ENCODE data around the gene APOA5. TPM values are rescaled to one million over a fixed set of nuclear protein-coding genes. Genes with fewer than 3 reads are reported as not detected.

The APOA5 gene
- total and polyA plus RNA-seq, 9 of the 15 experiments (the other 6 are each of a cell fraction or from before 2014, with no cell fraction given) = not detected

DNA sequence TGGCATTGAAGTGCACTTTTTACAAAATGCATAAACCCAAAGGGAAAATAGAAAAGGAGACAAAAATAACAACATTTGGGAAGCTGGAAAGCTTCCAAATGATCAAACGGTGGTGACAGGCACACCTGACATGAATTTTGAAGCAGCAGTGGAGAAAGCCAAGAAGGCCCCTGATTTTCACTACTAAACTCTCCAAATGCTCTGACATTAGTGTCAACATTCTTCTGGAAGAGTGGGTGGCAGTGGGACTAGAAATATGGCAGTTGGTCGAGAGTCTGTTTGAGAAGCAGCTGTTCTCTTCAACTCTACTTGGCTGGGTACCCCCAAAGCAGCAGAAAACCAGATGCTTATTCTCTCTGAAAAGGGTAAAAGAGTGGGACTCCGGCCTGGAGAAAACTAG lies 12.3 kb upstream of the APOA5 start:
- no peak overlapping the region for H3K9ac ChIP-seq (ENCODE audit: insufficient read depth in 1 of 2, low read depth in 2 of 2, low read length in 2 of 2)
- no peaks in the 10 kb centered on the region for H3K36me3 ChIP-seq (ENCODE audit: control insufficient read depth, insufficient read depth, low read length)
- no peak overlapping the region for H3K4me2 ChIP-seq (ENCODE audit: insufficient read depth, low read length)
- H3K4me3 ChIP-seq = no peak overlapping the region
- ATAC-seq (no peak), FAIRE-seq (no peak), DNase-seq (ENCODE audit: extremely low read depth in 1 of 4, low spot score in 3 of 4) (no peak)
- H3K79me2 ChIP-seq (ENCODE audit: control insufficient read depth, insufficient read depth, low read length) = no peaks in the 10 kb centered on the region
- in situ Hi-C loops (cut with MboI) = no loop called here
- no peak overlapping the region for H3K27ac ChIP-seq (ENCODE audit: extremely low read depth, low read depth, low read length)
- no peaks in the 10 kb centered on the region for H3K9me1 ChIP-seq (ENCODE audit: control insufficient read depth, insufficient read depth, low read length)
- H3K9me3 ChIP-seq (replicated peaks; ENCODE audit: control insufficient read depth, insufficient read depth, low read depth, low read length) = no peaks in the 10 kb centered on the region
- H4K20me1 ChIP-seq (replicated peaks; ENCODE audit: control insufficient read depth, insufficient read depth, low read length) = no peaks in the 10 kb centered on the region; the same call in 1 of the 2 replicates
- H3K4me1 ChIP-seq (replicated peaks in 1 of 2; ENCODE audit: control insufficient read depth in 2 of 2, insufficient read depth in 2 of 2, low read length in 2 of 2) = no peaks in the 10 kb centered on the region
- ChIA-PET POLR2A (no interaction called here), CTCF (ENCODE audit: low intra/inter-chr PET ratio) (no interaction called here)
- intact Hi-C loops (cut with micrococcal nuclease) = no loop called here
- BruUV-seq (replicated peaks) = no TSS peak
- H2AFZ ChIP-seq (ENCODE audit: low read depth, low read length) = no peak overlapping the region
- WGBS (ENCODE audit: insufficient coverage, low coverage, missing lambda C conversion rate) = 4% methylated on average over 3 of the region's 3 CpGs
- peaks cover 4 to 14% of the 10 kb centered on the region in 2 experiments; a peak in 3 of 5 replicates for H3K27me3 ChIP-seq (ENCODE audit: control insufficient read depth in 2 of 2, insufficient read depth in 2 of 2, low read length in 2 of 2)
- TF ChIP-seq, protein P1, sequence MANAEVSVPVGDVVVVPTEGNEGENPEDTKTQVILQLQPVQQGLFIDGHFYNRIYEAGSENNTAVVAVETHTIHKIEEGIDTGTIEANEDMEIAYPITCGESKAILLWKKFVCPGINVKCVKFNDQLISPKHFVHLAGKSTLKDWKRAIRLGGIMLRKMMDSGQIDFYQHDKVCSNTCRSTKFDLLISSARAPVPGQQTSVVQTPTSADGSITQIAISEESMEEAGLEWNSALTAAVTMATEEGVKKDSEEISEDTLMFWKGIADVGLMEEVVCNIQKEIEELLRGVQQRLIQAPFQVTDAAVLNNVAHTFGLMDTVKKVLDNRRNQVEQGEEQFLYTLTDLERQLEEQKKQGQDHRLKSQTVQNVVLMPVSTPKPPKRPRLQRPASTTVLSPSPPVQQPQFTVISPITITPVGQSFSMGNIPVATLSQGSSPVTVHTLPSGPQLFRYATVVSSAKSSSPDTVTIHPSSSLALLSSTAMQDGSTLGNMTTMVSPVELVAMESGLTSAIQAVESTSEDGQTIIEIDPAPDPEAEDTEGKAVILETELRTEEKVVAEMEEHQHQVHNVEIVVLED (CRISPR knock-in tag; IDR thresholded peaks at IDR 0.05) = no peak
- TF ChIP-seq HDAC2 (IDR thresholded peaks at IDR 0.05) (no peak), GATA2 (CRISPR knock-in tag; IDR thresholded peaks at IDR 0.05) (no peak), ZNF695 (CRISPR knock-in tag; IDR thresholded peaks at IDR 0.05) (no peak), TAL1 (IDR thresholded peaks at IDR 0.05) (no peak), MEIS2 (IDR thresholded peaks at IDR 0.05; ENCODE audit: partially characterized antibody) (no peak), ARHGAP35 (IDR thresholded peaks at IDR 0.05; ENCODE audit: partially characterized antibody) (no peak), MTA3 (IDR thresholded peaks at IDR 0.05; ENCODE audit: borderline replicate concordance) (no peak), HDAC8 (tag; IDR thresholded peaks at IDR 0.05) (no peak), HMG20B (CRISPR knock-in tag; IDR thresholded peaks at IDR 0.05) (no peak), RNF2 (IDR thresholded peaks at IDR 0.05) (no peak), NBN (IDR thresholded peaks at IDR 0.05; ENCODE audit: low read depth) (no peak)
- TF ChIP-seq, protein P2, sequence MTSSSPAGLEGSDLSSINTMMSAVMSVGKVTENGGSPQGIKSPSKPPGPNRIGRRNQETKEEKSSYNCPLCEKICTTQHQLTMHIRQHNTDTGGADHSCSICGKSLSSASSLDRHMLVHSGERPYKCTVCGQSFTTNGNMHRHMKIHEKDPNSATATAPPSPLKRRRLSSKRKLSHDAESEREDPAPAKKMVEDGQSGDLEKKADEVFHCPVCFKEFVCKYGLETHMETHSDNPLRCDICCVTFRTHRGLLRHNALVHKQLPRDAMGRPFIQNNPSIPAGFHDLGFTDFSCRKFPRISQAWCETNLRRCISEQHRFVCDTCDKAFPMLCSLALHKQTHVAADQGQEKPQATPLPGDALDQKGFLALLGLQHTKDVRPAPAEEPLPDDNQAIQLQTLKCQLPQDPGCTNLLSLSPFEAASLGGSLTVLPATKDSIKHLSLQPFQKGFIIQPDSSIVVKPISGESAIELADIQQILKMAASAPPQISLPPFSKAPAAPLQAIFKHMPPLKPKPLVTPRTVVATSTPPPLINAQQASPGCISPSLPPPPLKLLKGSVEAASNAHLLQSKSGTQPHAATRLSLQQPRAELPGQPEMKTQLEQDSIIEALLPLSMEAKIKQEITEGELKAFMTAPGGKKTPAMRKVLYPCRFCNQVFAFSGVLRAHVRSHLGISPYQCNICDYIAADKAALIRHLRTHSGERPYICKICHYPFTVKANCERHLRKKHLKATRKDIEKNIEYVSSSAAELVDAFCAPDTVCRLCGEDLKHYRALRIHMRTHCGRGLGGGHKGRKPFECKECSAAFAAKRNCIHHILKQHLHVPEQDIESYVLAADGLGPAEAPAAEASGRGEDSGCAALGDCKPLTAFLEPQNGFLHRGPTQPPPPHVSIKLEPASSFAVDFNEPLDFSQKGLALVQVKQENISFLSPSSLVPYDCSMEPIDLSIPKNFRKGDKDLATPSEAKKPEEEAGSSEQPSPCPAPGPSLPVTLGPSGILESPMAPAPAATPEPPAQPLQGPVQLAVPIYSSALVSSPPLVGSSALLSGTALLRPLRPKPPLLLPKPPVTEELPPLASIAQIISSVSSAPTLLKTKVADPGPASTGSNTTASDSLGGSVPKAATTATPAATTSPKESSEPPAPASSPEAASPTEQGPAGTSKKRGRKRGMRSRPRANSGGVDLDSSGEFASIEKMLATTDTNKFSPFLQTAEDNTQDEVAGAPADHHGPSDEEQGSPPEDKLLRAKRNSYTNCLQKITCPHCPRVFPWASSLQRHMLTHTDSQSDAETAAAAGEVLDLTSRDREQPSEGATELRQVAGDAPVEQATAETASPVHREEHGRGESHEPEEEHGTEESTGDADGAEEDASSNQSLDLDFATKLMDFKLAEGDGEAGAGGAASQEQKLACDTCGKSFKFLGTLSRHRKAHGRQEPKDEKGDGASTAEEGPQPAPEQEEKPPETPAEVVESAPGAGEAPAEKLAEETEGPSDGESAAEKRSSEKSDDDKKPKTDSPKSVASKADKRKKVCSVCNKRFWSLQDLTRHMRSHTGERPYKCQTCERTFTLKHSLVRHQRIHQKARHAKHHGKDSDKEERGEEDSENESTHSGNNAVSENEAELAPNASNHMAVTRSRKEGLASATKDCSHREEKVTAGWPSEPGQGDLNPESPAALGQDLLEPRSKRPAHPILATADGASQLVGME (CRISPR knock-in tag; IDR thresholded peaks at IDR 0.05) = no peak
- TF ChIP-seq, protein P3, sequence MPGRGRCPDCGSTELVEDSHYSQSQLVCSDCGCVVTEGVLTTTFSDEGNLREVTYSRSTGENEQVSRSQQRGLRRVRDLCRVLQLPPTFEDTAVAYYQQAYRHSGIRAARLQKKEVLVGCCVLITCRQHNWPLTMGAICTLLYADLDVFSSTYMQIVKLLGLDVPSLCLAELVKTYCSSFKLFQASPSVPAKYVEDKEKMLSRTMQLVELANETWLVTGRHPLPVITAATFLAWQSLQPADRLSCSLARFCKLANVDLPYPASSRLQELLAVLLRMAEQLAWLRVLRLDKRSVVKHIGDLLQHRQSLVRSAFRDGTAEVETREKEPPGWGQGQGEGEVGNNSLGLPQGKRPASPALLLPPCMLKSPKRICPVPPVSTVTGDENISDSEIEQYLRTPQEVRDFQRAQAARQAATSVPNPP (IDR thresholded peaks at IDR 0.05; ENCODE audit: borderline replicate concordance, insufficient read depth, insufficient read length) = no peak
- TF ChIP-seq, protein P4, sequence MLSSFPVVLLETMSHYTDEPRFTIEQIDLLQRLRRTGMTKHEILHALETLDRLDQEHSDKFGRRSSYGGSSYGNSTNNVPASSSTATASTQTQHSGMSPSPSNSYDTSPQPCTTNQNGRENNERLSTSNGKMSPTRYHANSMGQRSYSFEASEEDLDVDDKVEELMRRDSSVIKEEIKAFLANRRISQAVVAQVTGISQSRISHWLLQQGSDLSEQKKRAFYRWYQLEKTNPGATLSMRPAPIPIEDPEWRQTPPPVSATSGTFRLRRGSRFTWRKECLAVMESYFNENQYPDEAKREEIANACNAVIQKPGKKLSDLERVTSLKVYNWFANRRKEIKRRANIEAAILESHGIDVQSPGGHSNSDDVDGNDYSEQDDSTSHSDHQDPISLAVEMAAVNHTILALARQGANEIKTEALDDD (IDR thresholded peaks at IDR 0.05) = no peak

Measured in K562 (cell line).